ENCODE results near the gene GID8.

GRCh38 chr20:62957136-62958117 lies 19.5 kb downstream of the GID8 start:
- no peak for TF ChIP-seq CTCF (IDR thresholded peaks at IDR 0.05)
- no peak for TF ChIP-seq EZH2phosphoT487 (IDR thresholded peaks at IDR 0.05)

Data from neural progenitor cell (in vitro differentiated cells).